Brain microvascular endothelial cell (primary cell): ENCODE data around the gene PTK6.

Experiments
- DNase-seq: peaks from one replicate; pipeline ENCODE4 v3.0.0-alpha.2; 2020
- H3K27ac ChIP-seq: fragments of 250-450 bp; sonication (Bioruptor Pico); 2 replicates; pipeline ENCODE4 v1.5.1; 2020; ENCODE audit warnings: mild to moderate bottlenecking, moderate library complexity
- H3K27me3 ChIP-seq: fragments of 250-450 bp; sonication (Bioruptor Pico); replicated peaks from 2 replicates; pipeline ENCODE4 v1.5.1; 2020; ENCODE audit warnings: mild to moderate bottlenecking
- H3K36me3 ChIP-seq: fragments of 250-450 bp; sonication (Bioruptor Pico); replicated peaks from 2 replicates; pipeline ENCODE4 v1.5.1; 2020; ENCODE audit warnings: mild to moderate bottlenecking
- H3K4me3 ChIP-seq: 2 replicates; pipeline ENCODE4 v1.5.1; 2011; ENCODE audit warnings: low read depth, mild to moderate bottlenecking, control low read depth, low read length, moderate library complexity
- in situ Hi-C: cut with HindIII; loops from 2 replicates; pipeline ENCODE4 v1.10.0; 2017; ENCODE audit warnings: low sequenced_read_pairs, low pct_ligation_motif_present
- TF ChIP-seq, protein P1 (sequence below): IDR thresholded peaks from 2 replicates; pipeline ENCODE4 v1.5.1; 2011; ENCODE audit warnings: low read depth, mild to moderate bottlenecking, moderate library complexity, low read length, control low read depth, inconsistent platforms; ENCODE audit errors: missing control alignments

PTK6 gene

DNA sequence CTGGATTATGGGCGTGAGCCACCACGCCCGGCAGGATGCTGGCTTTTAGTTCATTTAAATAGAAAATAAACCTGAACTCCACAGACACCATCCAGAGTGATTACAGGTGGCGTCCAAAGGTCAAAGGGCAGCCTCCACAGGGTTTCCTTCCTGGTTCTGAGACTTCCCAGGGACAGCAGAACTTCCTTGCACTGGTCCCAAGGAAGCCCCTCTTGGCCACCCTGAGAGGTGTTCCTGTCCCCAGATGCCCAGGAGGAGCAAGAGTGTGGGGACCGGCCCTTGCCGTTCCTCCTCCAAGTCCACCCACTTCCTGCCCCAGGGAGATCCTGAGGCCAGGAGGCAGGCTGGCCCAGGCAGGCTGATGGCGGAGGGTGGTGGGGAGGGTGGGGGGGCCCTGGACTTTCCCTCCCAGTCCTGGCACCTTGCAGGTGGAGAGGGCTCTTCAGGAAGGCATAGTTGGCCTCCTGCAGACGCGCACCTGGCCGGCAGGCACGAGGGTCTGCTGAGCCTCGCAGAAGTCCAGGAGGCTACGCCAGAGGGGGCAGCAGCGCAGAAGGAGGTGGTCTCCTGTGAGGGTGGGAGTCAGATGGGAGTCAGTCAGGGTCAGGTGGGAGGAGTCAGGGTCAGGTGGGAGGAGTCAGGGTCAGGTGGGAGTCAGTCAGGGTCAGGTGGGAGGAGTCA lies 21.8 kb upstream of the PTK6 start:
- Histone ChIP-seq H3K4me3 (no peak overlapping the region), H3K36me3 (peaks cover 19% of the 10 kb centered on the region), H3K27ac (no peak overlapping the region), H3K27me3 (no peaks in the 10 kb centered on the region)
- DNase-seq, result no peak
- TF ChIP-seq, protein P1, sequence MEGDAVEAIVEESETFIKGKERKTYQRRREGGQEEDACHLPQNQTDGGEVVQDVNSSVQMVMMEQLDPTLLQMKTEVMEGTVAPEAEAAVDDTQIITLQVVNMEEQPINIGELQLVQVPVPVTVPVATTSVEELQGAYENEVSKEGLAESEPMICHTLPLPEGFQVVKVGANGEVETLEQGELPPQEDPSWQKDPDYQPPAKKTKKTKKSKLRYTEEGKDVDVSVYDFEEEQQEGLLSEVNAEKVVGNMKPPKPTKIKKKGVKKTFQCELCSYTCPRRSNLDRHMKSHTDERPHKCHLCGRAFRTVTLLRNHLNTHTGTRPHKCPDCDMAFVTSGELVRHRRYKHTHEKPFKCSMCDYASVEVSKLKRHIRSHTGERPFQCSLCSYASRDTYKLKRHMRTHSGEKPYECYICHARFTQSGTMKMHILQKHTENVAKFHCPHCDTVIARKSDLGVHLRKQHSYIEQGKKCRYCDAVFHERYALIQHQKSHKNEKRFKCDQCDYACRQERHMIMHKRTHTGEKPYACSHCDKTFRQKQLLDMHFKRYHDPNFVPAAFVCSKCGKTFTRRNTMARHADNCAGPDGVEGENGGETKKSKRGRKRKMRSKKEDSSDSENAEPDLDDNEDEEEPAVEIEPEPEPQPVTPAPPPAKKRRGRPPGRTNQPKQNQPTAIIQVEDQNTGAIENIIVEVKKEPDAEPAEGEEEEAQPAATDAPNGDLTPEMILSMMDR, result no peak
- in situ Hi-C loops, result no loop called here

DNA sequence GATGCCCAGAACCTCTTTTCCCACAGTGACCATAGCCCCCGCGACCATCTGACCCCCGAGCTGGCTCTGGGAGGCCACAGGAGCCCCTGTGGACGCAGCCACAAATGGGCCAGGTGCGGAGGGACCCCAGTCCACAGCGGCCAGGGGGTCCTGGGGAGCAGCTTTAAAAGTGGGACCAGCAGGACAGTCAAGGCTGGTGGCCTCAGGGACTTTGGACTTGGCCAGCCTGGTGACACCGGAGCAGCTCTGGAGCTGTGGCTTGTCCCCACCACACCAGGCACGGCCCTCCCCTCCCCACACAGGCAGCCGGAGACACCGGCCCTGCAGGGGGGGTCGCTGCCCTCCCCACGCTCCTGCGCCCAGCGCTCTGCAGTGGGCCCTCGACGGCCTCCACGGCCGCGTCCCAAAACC lies 20.3 kb upstream of the PTK6 start:
- no peak for DNase-seq
- TF ChIP-seq, protein P1, result no peak
- no peaks in the 10 kb centered on the region for H3K27me3 ChIP-seq
- in situ Hi-C loops, result no loop called here
- no peak overlapping the region for H3K4me3 ChIP-seq
- H3K36me3 ChIP-seq, result peaks cover 16% of the 10 kb centered on the region
- H3K27ac ChIP-seq, result no peak overlapping the region

GRCh38 chr20:63556873-63557478 lies 19.8 kb upstream of the PTK6 start:
- in situ Hi-C loops, result no loop called here
- H3K36me3 ChIP-seq, result peaks cover 16% of the 10 kb centered on the region
- H3K4me3 ChIP-seq, result no peak overlapping the region
- DNase-seq, result no peak
- no peak overlapping the region for H3K27ac ChIP-seq
- no peaks in the 10 kb centered on the region for H3K27me3 ChIP-seq
- TF ChIP-seq, protein P1, result no peak

- H3K4me3 ChIP-seq, result no peak overlapping the region
- peaks cover 10% of the 10 kb centered on the region for H3K36me3 ChIP-seq
- H3K27me3 ChIP-seq, result no peaks in the 10 kb centered on the region
- in situ Hi-C loops, result no loop called here
- TF ChIP-seq, protein P1, result no peak
- DNase-seq, result no peak
- H3K27ac ChIP-seq, result no peak overlapping the region
These were observed 18.6 kb upstream of the PTK6 start for GRCh38 chr20:63555661-63556381.

GRCh38 chr20:63554361-63555278 lies 17.4 kb upstream of the PTK6 start:
- Histone ChIP-seq H3K27me3 (no peaks in the 10 kb centered on the region), H3K27ac (no peak overlapping the region), H3K4me3 (no peak overlapping the region), H3K36me3 (no peaks in the 10 kb centered on the region)
- TF ChIP-seq, protein P1, result no peak
- in situ Hi-C loops, result no loop called here
- DNase-seq, result no peak
